ENCODE results near the gene KANTR.
A peak's percentile ranks its signal among the peaks of the same experiment; 100 is the strongest.

GRCh38 chrX:53047228-53047627, 46.7 kb upstream of the KANTR start:
- TF ChIP-seq, protein P1, sequence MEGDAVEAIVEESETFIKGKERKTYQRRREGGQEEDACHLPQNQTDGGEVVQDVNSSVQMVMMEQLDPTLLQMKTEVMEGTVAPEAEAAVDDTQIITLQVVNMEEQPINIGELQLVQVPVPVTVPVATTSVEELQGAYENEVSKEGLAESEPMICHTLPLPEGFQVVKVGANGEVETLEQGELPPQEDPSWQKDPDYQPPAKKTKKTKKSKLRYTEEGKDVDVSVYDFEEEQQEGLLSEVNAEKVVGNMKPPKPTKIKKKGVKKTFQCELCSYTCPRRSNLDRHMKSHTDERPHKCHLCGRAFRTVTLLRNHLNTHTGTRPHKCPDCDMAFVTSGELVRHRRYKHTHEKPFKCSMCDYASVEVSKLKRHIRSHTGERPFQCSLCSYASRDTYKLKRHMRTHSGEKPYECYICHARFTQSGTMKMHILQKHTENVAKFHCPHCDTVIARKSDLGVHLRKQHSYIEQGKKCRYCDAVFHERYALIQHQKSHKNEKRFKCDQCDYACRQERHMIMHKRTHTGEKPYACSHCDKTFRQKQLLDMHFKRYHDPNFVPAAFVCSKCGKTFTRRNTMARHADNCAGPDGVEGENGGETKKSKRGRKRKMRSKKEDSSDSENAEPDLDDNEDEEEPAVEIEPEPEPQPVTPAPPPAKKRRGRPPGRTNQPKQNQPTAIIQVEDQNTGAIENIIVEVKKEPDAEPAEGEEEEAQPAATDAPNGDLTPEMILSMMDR (IDR thresholded peaks at IDR 0.05): 0 out of 2 replicates have a peak, but pooled peaks have one; percentile 6
- TF ChIP-seq ZFX (IDR thresholded peaks at IDR 0.05; ENCODE audit: borderline replicate concordance): no peak
